K562 (cell line): ENCODE measurements around the gene ZNF154. TPM values are rescaled to one million over a fixed set of nuclear protein-coding genes. Genes with fewer than 3 reads are reported as not detected.

Source experiments
- ATAC-seq: fragments of 200-7000 bp; cut with Tn5 transposase; 3 replicates; pipeline ENCODE4 v1.9.1; 2020; ENCODE audit warnings: moderate library complexity
- BruUV-seq: library from RNA; stranded (reverse); fragments of 400-500 nt; replicated peaks from 2 replicates; lab custom pipeline; 2021; lab: Mats Ljungman, UMichigan
- CTCF ChIA-PET: fragments of 300-600 bp; formaldehyde crosslinking; extraction: SDS; loops from one replicate; lab custom pipeline; 2021; ENCODE audit warnings: low intra/inter-chr PET ratio; lab: Yijun Ruan, JAX
- POLR2A ChIA-PET: fragments of 300-600, 350-650 bp; sonication (Branson Sonifier 250); formaldehyde crosslinking; extraction: SDS; loops from one replicate; lab custom pipeline; 2021; ENCODE audit warnings: antibody characterized with exemption, inconsistent platforms; lab: Yijun Ruan, JAX
- DNase-seq, 4 experiments: peaks; one replicate each; pipeline versions ENCODE4 v3.0.0 to v3.0.0-alpha.2; 2011 to 2018; ENCODE audit warnings: low spot score in 3 of 4, mixed read lengths in 3 of 4; ENCODE audit errors: extremely low read depth in 1 of 4
- FAIRE-seq: peaks from 2 replicates; lab custom pipeline; 2011; peaks lifted over from hg19 to GRCh38; lab: Jason Lieb, UNC
- H2AFZ ChIP-seq: 2 replicates; pipeline ENCODE4 v1.6.0; 2011; ENCODE audit warnings: low read depth, low read length, control low read depth, inconsistent platforms
- H3K27ac ChIP-seq: fragments of 200-600 bp; 3 replicates; pipeline ENCODE4 v1.8.0; 2011; ENCODE audit warnings: low read depth, mild to moderate bottlenecking, control low read depth, inconsistent platforms, low read length, moderate library complexity, mixed read lengths; ENCODE audit errors: extremely low read depth
- H3K27me3 ChIP-seq, 2 experiments: fragments of 300-600 bp in 1 of 2; 2 replicates in 1 of 2; 3 replicates in 1 of 2; pipeline versions ENCODE4 v1.6.0 to v1.8.0; 2011; ENCODE audit warnings: inconsistent platforms in 2 of 2, low read length in 2 of 2, mild to moderate bottlenecking in 1 of 2, mixed read lengths in 1 of 2, moderate library complexity in 1 of 2; ENCODE audit not compliant: control insufficient read depth in 2 of 2, insufficient read depth in 2 of 2
- H3K36me3 ChIP-seq: fragments of 300-600 bp; 3 replicates; pipeline ENCODE4 v1.8.0; 2011; ENCODE audit warnings: mild to moderate bottlenecking, low read length, inconsistent platforms; ENCODE audit not compliant: control insufficient read depth, insufficient read depth
- H3K4me1 ChIP-seq, 2 experiments: fragments of 200-600 bp in 1 of 2; replicated peaks in 1 of 2; 2 replicates in 1 of 2; 3 replicates in 1 of 2; pipeline versions ENCODE4 v1.5.1 to v1.8.0; 2011; ENCODE audit warnings: inconsistent platforms in 2 of 2, low read length in 2 of 2, mild to moderate bottlenecking in 1 of 2, mixed read lengths in 1 of 2, moderate library complexity in 1 of 2; ENCODE audit not compliant: control insufficient read depth in 2 of 2, insufficient read depth in 2 of 2
- H3K4me2 ChIP-seq: 2 replicates; pipeline ENCODE4 v1.6.1; 2011; ENCODE audit warnings: low read length, control low read depth, inconsistent platforms, mixed read lengths; ENCODE audit not compliant: insufficient read depth
- H3K4me3 ChIP-seq: fragments of 200-600 bp; sonication (generic), shearing (Covaris generic); 2 replicates; pipeline ENCODE4 v1.5.1; 2016; ENCODE audit warnings: control low read depth, inconsistent platforms
- H3K79me2 ChIP-seq: fragments of 200-600 bp; 3 replicates; pipeline ENCODE4 v1.8.0; 2011; ENCODE audit warnings: low read length, inconsistent platforms; ENCODE audit not compliant: control insufficient read depth, insufficient read depth
- H3K9ac ChIP-seq, 2 experiments: 2 replicates each; pipeline versions ENCODE4 v1.6.0 to v1.6.1; 2011; ENCODE audit warnings: low read depth in 2 of 2, low read length in 2 of 2, control low read depth in 1 of 2, inconsistent platforms in 1 of 2, mild to moderate bottlenecking in 1 of 2, mixed read lengths in 1 of 2; ENCODE audit not compliant: insufficient read depth in 1 of 2
- H3K9me1 ChIP-seq: one replicate; pipeline ENCODE4 v1.6.0; 2011; ENCODE audit warnings: inconsistent platforms, mild to moderate bottlenecking, low read length, moderate library complexity; ENCODE audit not compliant: control insufficient read depth, insufficient read depth
- H3K9me3 ChIP-seq: replicated peaks from 2 replicates; pipeline ENCODE4 v1.5.1; 2011; ENCODE audit warnings: low read depth, low read length, inconsistent platforms; ENCODE audit not compliant: control insufficient read depth, insufficient read depth
- H4K20me1 ChIP-seq: replicated peaks from 2 replicates; pipeline ENCODE4 v1.6.1; 2011; ENCODE audit warnings: low read length, inconsistent platforms, mixed read lengths; ENCODE audit not compliant: control insufficient read depth, insufficient read depth
- BACH1 ChIP-seq: fragments of 200-800 bp; sonication (Bioruptor generic); IDR thresholded peaks from 2 replicates; pipeline ENCODE4 v1.6.1; 2016; ENCODE audit warnings: missing genetic modification characterization, missing compliant biosample characterization
- EHMT2 ChIP-seq: fragments of 450-650 bp; IDR thresholded peaks from 2 replicates; pipeline ENCODE4 v1.6.1; 2018; ENCODE audit warnings: antibody characterized with exemption
- ZNF583 ChIP-seq: fragments of 250-450 bp; sonication (Bioruptor Pico); IDR thresholded peaks from 2 replicates; pipeline ENCODE4 v1.4.0; 2020
- ZSCAN29 ChIP-seq: fragments of 450-650 bp; IDR thresholded peaks from 2 replicates; pipeline ENCODE4 v1.6.1; 2017
- WGBS: fragments of 100-300 bp; shearing (Covaris generic); methylation state at CpG from one replicate; pipeline ENCODE4 v1.1.6; 2016; ENCODE audit warnings: low coverage, mixed read lengths; ENCODE audit not compliant: insufficient coverage; ENCODE audit errors: missing lambda C conversion rate; 5-methylcytosine and 5-hydroxymethylcytosine counted together
- in situ Hi-C: fragments of 300-500 bp; cut with MboI; formaldehyde crosslinking; loops from 4 replicates; pipeline ENCODE4 v1.15.0; 2018; ENCODE audit warnings: inconsistent platforms, mixed read lengths
- intact Hi-C: fragments of 100-400 bp; cut with micrococcal nuclease; formaldehyde crosslinking; loops from 2 replicates; pipeline ENCODE4 v1.14.2; 2022
- polyA plus RNA-seq, 8 experiments: library from polyadenylated mRNA; depleted of rRNA in 4 of 8; stranded (reverse) in 5 of 8; unstranded in 3 of 8; fragments of >200 nt; fragmentation: Nextera tagmentation in 2 of 8; fragmentation: Illumina TruSeq in 1 of 8; extraction: Ambion mirVana in 2 of 8; extraction: Trizol in 1 of 8; gene quantifications; 2 replicates each; pipeline versions ENCODE4 v1.2.1 to v1.2.3, GENCODE V29; 2011 to 2014; ENCODE audit warnings: inconsistent platforms in 1 of 8, missing spikeins in 1 of 8
- total RNA-seq, 7 experiments: library from RNA; depleted of rRNA in 6 of 7; stranded (reverse); fragments of >200 nt in 6 of 7; fragmentation: Illumina TruSeq in 2 of 7; extraction: Trizol in 2 of 7; gene quantifications; 2 replicates each; pipeline versions ENCODE4 v1.2.1 to v1.2.3, GENCODE V29; 2011 to 2021; ENCODE audit warnings: low replicate concordance in 1 of 7
- TF ChIP-seq, protein P1 (sequence below): fragments of 150-350 bp; conservative IDR thresholded peaks from 2 replicates; pipeline ENCODE4 v1.6.1; 2014; ENCODE audit warnings: low read length
- TF ChIP-seq, protein P2 (sequence below), 2 experiments: fragments of 450-650 bp; formaldehyde crosslinking in 1 of 2; IDR thresholded peaks; 2 replicates each; pipeline versions ENCODE4 v1.4.0 to v1.6.1; 2014 to 2020; ENCODE audit warnings: mild to moderate bottlenecking in 2 of 2, borderline replicate concordance in 1 of 2, low read depth in 1 of 2

ZNF154 gene
- total and polyA plus RNA-seq, 9 of the 15 experiments (the other 6 are each of a cell fraction or from before 2014, with no cell fraction given), result 0.06 to 0.11 (median 0.07) TPM; not detected in 6

DNA sequence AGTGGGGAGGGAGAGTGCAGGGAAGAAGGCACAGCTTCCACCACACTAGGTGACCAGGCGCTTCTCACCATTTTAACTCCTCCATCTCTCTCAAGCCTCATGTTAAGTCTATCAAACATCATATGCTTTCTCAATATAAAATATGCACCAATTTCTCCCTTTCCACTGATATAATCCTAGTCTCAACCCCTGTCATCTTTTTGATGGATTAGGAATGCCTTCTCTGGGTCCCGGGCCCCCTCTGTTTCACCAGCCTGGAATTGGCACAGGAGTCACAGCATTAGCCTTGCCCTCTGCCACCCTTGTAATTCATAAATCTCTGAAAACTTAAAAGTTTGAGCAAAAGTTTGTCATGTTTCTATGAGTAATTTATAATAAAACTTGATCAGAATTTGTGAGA lies 40.4 kb downstream of the ZNF154 start, which contains the start of gene ZSCAN4 (continued):
- TF ChIP-seq, protein P1, sequence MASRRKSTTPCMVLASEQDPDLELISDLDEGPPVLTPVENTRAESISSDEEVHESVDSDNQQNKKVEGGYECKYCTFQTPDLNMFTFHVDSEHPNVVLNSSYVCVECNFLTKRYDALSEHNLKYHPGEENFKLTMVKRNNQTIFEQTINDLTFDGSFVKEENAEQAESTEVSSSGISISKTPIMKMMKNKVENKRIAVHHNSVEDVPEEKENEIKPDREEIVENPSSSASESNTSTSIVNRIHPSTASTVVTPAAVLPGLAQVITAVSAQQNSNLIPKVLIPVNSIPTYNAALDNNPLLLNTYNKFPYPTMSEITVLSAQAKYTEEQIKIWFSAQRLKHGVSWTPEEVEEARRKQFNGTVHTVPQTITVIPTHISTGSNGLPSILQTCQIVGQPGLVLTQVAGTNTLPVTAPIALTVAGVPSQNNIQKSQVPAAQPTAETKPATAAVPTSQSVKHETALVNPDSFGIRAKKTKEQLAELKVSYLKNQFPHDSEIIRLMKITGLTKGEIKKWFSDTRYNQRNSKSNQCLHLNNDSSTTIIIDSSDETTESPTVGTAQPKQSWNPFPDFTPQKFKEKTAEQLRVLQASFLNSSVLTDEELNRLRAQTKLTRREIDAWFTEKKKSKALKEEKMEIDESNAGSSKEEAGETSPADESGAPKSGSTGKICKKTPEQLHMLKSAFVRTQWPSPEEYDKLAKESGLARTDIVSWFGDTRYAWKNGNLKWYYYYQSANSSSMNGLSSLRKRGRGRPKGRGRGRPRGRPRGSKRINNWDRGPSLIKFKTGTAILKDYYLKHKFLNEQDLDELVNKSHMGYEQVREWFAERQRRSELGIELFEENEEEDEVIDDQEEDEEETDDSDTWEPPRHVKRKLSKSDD, result no peak
- no peak for TF ChIP-seq ZSCAN29
- TF ChIP-seq ZNF583, result no peak

GRCh38 chr19:57667228-57667627 lies 41.8 kb downstream of the ZNF154 start:
- Histone ChIP-seq H2AFZ (no peak overlapping the region), H4K20me1 (no peaks in the 10 kb centered on the region), H3K9me1 (no peaks in the 10 kb centered on the region), H3K9ac (no peak overlapping the region), H3K79me2 (no peaks in the 10 kb centered on the region), H3K27ac (no peak overlapping the region), H3K4me3 (no peak overlapping the region), H3K27me3 (peaks cover 12 to 20% of the 10 kb centered on the region in 2 experiments), H3K36me3 (no peaks in the 10 kb centered on the region), H3K4me2 (no peak overlapping the region), H3K4me1 (peaks cover 0 to 8% of the 10 kb centered on the region in 2 experiments; a peak in 3 of 5 replicates), H3K9me3 (no peaks in the 10 kb centered on the region)
- no peak for FAIRE-seq
- TF ChIP-seq EHMT2, result peak; percentile 54; the same call in 1 of the 2 replicates
- TF ChIP-seq BACH1 (tag), result no peak
- TF ChIP-seq, protein P2, sequence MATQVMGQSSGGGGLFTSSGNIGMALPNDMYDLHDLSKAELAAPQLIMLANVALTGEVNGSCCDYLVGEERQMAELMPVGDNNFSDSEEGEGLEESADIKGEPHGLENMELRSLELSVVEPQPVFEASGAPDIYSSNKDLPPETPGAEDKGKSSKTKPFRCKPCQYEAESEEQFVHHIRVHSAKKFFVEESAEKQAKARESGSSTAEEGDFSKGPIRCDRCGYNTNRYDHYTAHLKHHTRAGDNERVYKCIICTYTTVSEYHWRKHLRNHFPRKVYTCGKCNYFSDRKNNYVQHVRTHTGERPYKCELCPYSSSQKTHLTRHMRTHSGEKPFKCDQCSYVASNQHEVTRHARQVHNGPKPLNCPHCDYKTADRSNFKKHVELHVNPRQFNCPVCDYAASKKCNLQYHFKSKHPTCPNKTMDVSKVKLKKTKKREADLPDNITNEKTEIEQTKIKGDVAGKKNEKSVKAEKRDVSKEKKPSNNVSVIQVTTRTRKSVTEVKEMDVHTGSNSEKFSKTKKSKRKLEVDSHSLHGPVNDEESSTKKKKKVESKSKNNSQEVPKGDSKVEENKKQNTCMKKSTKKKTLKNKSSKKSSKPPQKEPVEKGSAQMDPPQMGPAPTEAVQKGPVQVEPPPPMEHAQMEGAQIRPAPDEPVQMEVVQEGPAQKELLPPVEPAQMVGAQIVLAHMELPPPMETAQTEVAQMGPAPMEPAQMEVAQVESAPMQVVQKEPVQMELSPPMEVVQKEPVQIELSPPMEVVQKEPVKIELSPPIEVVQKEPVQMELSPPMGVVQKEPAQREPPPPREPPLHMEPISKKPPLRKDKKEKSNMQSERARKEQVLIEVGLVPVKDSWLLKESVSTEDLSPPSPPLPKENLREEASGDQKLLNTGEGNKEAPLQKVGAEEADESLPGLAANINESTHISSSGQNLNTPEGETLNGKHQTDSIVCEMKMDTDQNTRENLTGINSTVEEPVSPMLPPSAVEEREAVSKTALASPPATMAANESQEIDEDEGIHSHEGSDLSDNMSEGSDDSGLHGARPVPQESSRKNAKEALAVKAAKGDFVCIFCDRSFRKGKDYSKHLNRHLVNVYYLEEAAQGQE (IDR thresholded peaks at IDR 0.05; ENCODE audit: borderline replicate concordance), result peak; percentile 71
- TF ChIP-seq, protein P2 (CRISPR knock-in tag; IDR thresholded peaks at IDR 0.05; ENCODE audit: low read depth), result no peak
- 8% methylated on average over 1 of the region's 1 CpG for WGBS
- ChIA-PET CTCF (no interaction called here), POLR2A (no interaction called here)
- DNase-seq, result no peak
- in situ Hi-C loops, result no loop called here
- ATAC-seq, result no peak
- intact Hi-C loops, result no loop called here
- no TSS peak for BruUV-seq
